Activated gamma-delta T cell treated with Interleukin-2 at 50 U/mL for 16 hours (primary cell): ENCODE results near the gene RPRML.
"Not testable (repeated sequence)": the region's sequence is repeated elsewhere in the genome, so short reads cannot be mapped to it uniquely, and the experiment has no call there.

Experiments used
- DNase-seq: peaks from one replicate; pipeline ENCODE4 v3.0.0-alpha.2; 2020

RPRML gene

DNA sequence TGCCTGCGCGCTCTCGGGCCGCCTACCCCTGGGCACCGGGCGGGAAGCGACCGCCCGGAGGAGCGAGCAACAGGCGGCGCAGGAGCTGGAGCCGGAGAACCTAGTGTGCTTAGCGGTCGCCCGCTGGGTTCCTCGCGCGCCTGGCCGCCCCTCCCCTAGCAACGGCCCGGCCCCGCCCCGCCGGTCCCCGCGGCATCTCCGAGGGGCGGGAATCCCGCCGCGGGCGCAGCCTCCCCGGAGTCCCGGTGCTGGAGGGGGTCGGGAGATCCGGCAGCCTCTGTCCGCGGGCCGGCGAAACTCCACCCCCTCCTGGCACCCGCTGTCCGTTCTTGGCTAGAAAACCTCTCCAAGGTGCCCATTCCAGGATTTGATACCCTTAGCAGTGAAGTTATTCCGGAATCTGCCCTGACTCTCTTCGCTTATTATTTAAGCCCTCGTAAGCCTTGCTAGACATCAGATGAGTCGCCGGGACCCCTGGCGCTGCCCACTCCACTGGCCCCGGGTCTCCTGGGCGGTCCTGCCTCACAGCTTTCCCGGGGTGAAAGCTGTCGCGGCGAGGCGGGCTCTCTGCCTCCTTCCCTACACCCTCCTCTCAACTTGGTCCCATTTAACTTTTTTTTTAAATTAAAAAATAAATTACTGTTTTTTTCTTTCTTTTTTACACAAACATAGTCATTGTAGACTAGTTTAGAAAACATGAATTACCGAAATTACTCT, at the start of gene RPRML:
Gene RPRML (minus strand): TSS at position 107 of the 717 bp plus-strand sequence. CDS start 246 bp downstream, outside the sequence.
- no peak for DNase-seq

GRCh38 chr17:47016966-47017365, 37.9 kb upstream of the RPRML start:
- DNase-seq: not testable (repeated sequence)

DNA sequence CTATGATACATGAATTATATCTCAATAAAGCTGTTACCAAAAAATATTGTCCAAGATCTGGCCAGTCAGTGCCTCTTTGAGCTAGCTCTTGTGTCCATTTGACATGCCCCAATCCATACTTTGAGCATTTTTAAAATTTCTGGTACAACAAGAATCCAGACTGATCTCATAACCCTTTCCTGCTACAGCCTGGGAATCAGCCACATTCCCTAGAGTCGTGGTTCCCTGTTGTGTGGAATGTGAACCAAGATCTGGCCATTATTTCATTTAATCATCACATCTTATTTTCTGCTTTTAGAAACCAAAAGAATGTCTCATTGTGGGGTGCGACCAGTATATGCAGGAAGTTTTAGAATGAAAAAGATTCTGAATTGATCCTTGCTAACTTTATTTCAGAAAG, 34.3 kb upstream of the RPRML start:
- no peak for DNase-seq

DNA sequence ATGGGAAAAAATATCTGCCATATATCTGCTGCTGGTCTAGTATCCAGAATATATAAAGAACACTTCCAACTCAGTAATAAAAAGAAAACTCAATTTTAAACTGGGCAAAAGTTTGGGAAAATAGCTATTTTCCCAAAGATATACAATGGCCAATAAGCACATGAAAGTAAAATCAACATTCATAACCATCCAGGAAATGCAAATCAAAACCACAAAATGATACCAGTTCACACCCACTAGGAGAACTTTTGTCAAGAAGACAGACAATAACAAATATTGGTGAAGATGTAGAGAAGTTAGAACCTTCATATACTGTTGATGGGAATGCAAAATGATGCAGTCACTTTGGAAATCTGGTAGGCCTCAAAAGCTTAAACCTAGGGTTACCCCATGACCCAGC, 33.4 kb upstream of the RPRML start:
- DNase-seq: no peak

- no peak for DNase-seq
These were observed 30.9 kb upstream of the RPRML start for GRCh38 chr17:47009759-47010594.

DNA sequence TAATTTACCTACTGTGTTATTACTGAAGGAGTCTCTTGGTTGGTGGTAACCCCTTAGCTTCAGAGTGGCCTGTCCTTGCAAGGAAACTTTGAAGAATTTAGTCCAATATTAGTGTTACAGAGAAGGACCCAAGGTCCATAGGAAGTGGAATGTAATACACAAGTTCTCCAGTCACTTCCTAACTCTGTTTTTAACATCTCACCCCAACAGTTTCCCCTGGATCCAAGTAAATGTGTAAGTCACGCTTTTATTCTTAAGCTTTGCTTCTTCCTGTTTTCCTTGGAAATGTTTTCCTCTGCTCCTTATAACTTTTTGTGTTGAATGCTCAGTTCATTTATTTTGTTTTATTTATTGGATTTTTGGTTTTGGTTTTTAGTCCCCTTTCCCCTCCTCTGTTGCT, 25.9 kb upstream of the RPRML start:
- DNase-seq: no peak

DNA sequence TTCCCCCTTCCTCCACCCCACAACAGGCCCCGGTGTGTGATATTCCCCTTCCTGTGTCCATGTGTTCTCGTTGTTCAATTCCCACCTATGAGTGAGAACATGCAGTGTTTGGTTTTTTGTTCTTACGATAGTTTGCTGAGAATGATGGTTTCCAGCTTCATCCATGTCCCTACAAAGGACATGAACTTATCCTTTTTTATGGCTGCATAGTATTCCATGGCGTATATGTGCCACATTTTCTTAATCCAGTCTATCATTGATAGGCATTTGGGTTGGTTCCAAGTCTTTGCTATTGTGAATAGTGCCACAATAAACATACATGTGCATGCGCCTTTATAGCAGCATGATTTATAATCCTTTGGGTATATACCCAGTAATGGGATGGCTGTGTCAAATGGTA, 24.8 kb upstream of the RPRML start:
- not testable (repeated sequence) for DNase-seq

GRCh38 chr17:46995841-46996571, 17.0 kb upstream of the RPRML start:
- no peak for DNase-seq

DNA sequence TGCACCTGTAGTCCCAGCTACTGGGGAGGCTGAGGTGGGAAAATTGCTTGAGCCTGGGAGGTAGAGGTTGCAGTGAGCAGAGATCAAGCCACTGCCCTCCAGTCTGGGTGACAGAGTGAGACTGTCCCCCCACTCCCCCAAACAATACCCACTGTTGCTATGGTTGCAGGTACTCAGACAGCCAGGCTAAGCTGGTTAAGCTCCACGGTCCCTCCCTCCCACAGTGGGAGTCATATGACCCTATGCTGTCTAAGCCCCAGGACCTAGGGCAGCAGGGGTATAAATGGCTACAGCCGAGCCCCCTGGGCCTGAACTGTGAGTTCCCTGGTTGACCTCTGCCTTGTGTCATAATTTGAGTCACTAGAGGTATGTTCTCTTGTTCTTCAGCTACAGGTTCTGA, 15.9 kb upstream of the RPRML start:
- no peak for DNase-seq

DNA sequence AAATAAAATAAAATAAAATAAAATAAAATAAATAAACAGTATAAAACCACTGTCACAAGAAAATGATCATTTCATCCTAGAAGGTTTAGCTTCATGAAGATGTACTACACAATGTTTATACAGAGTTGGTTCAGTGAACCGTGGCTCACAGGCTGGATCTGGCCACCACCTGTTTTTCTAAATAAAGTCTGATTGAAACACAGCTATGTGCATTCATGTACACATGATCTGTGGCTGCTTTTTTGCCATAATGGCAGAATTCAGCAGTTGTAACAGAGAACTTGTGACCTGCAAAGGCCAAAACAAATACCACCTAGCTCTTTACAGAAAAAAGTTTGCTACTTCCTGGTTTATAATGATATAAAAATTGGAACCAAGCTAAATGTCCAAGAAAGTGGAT, 12.6 kb upstream of the RPRML start:
- DNase-seq: no peak

DNA sequence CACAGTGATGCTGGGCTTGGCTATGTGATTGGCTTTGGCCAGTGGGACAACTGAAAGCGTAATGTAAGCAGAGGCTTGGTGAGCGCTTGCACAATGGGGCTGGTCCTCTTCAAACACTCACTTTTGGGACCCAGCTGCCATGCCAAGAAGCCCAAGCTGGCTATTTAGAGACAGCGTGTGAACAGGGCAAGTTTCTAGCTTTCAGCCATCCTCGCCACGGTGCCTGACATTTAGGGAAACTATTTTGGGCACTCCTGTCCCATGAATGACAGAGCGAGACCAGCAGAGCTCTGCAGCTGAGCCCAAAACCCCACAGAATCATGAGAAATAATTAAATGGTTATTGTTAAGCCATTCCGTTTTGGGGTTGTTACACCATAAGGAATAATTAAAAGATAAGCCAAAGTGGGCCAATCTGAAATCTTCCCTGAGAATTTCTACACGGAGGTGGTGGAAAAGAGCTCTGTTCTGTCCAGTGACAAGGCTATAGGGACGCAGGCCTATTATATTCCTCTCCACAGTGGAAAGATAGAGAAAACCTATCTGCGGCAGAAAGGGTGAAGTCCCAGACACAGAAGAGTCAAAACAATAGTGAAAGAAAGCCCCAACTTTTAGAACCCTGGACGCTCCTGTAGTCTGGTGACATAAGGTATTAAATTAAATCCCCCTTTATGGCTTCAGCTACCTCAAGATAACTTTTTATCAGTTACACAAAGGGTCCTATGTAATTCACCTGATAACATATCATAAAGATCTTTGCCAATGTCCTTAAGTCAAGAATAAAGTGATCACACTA, 10.8 kb upstream of the RPRML start:
- DNase-seq: no peak

- not testable (repeated sequence) for DNase-seq
These were observed 8.9 kb upstream of the RPRML start for GRCh38 chr17:46987927-46988326.

- no peak for DNase-seq
These were observed 7.3 kb upstream of the RPRML start for GRCh38 chr17:46986366-46986765.

DNA sequence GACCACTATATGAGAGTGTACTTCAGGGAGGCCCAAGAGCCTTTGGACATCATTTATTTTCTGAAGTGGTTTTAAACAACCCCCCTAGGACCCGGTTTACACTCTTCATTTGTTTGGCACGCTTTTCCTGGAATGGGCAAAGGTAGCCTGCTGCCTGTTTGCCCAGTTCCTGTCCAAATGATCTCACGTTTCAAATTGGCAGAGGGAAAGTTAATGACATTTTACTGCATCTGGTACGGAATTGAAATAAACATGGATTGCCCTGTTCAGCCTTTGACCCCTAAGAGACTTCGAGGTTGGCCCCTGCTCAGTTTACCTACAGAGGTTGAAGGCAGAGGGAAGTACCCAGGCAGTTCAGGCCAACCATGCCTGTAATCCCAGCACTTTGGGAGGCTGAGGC, 5.8 kb upstream of the RPRML start:
- DNase-seq: no peak

DNA sequence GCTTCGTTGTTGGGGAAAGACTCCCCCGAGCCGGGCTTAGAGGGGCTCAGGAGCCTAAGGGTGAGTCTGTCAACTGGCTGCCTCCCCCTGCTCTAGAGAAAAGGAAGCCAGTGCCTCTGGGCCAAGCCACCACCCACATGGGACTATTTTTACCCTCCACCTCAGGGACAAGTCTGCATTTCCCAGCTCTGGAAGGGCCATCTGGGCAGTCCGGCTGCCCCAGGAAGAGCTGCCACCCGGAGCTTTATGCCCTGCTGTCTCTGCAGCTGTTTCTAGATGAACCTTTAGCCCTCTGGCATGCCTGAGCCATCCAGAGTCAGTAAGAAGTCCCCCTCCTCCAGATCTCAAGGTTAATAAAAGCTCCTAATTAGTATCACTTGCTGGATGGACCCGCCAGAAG, 5.3 kb upstream of the RPRML start:
- no peak for DNase-seq

DNA sequence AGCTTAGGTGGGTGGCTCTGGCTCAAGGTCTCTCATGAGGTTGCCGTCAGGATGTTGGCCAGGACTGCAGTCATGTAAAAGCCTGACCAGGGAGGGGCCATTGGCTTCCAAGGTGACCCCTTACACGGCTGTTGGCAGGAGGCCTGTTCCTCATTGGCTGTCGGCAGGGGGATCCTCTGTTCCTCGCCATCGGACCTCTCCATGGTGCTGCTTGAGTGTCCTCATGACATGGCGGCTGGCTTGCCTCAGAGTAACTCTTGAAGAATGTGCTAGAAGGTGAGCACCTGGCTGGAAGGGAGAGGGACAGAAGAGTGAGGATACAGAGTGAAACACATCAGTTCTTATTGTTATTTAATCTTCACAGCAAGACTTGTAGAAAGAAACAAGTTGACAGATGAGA, 4.7 kb upstream of the RPRML start:
- DNase-seq: no peak

GRCh38 chr17:46982577-46982976, 3.5 kb upstream of the RPRML start:
- DNase-seq: no peak

- DNase-seq: no peak
These were observed 435 bp downstream of the RPRML start for GRCh38 chr17:46978489-46979146.

GRCh38 chr17:46977750-46978488, 1.1 kb downstream of the RPRML start:
- DNase-seq: no peak

DNA sequence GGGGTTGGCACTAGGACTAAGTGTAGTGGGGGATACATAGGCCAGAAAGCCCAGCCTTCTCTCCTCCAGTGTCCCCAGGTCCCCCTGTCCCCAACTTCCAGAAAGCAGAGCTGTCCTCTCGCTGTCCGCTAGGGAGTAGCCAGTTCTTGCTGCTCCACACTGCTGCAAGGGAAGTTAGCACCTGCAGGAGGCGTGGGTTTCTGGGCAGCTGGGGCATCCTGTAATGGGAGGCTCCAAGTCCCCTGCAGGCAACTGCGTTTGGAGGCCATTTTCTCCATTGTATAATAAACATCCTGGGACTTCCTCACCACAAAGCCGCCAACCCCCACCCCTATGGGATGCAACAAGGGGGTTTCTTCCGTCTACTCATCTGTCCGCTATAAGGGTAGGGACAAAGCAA, 1.7 kb downstream of the RPRML start:
- DNase-seq: no peak

DNA sequence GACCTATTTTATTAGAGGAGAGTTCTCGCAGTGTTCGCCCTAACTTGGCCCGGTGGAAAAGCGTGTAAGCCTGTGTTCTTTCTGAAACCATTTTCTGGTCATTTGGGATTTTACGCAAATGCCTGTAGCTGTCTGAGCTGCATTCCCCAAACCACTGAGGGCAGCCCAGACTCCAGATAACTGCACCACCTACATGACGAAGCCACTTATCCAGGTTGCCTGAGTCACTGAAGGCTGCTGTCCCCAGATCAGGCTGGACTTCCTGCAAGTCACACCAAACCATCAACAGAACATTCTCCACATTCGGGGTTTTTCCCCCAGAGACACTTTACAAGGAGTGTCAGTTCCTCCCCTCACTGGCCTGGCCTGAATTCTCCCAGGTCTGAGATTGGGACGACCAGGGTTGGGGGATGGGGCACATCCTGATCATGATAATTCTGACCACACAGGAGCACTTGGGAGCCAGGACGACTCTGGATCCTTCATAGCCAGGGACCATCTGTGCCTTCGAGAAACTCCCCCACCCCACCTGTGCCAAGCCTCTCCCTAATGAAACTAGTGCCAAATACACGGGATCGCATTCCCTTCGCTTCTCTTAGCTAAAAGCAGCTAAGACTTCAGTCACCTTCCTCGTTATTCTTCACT, 2.3 kb downstream of the RPRML start:
- DNase-seq: no peak
